ENCODE data around the gene CCDC180. TPM values are rescaled to one million over a fixed set of nuclear protein-coding genes. Genes with fewer than 3 reads are reported as not detected.

The CCDC180 gene
- total and polyA plus RNA-seq, 3 experiments from 2014 or later: 0.38 to 3.2 (median 1.6) TPM

DNA sequence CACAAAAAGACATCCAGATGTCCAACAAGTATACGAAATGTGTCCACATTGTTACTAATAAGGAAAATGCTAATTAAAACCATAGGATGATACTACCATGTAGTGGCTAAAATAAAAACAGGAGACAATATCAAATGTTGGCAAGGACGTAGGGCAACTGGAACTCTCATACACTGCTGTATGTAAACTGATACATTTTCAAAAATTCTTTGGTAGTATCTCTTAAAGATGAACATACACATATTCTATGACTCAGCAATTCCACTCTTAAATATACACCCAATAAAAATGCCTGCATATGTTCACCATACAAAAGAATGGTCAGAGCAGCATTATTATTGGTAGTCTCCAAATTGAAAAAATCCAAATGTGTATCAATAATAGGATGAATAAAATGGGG is 2.9 kb upstream of the CCDC180 start:
- H3K27me3 Mint-ChIP-seq: peaks cover 0 to 11% of the 10 kb centered on the region in 2 donors
- no peak overlapping the region for H3K27ac ChIP-seq (ENCODE audit: low read depth, low read length)
- H3K9me3 Mint-ChIP-seq: peaks cover 2 to 15% (median 10%) of the 10 kb centered on the region in 5 donors
- H3K4me1 ChIP-seq (ENCODE audit: insufficient read depth, low read length): no peaks in the 10 kb centered on the region
- no peaks in the 10 kb centered on the region for H3K36me3 ChIP-seq (ENCODE audit: insufficient read depth, low read length)
- H3K4me3 ChIP-seq (ENCODE audit: low read length): no peak overlapping the region
- H3K27ac Mint-ChIP-seq: no peak overlapping the region
- H3K4me1 Mint-ChIP-seq: no peaks in the 10 kb centered on the region
- CTCF ChIA-PET: no interaction called here
- no peaks in the 10 kb centered on the region for H3K27me3 ChIP-seq (ENCODE audit: insufficient read depth, low read length, poor library complexity, severe bottlenecking)
- no peak for DNase-seq
- H3K9me3 ChIP-seq (ENCODE audit: low read length): no peaks in the 10 kb centered on the region
- peaks cover 0 to 4% (median 4%) of the 10 kb centered on the region in 3 donors for H3K36me3 Mint-ChIP-seq
- POLR2A ChIA-PET: no interaction called here
- no peak overlapping the region for H3K4me3 Mint-ChIP-seq

GRCh38 chr9:97305501-97306298 is 1.8 kb upstream of the CCDC180 start:
- Histone ChIP-seq H3K9me3 (ENCODE audit: low read length) (no peaks in the 10 kb centered on the region), H3K27ac (ENCODE audit: low read depth, low read length) (no peak overlapping the region), H3K36me3 (ENCODE audit: insufficient read depth, low read length) (no peaks in the 10 kb centered on the region), H3K27me3 (ENCODE audit: insufficient read depth, low read length, poor library complexity, severe bottlenecking) (no peaks in the 10 kb centered on the region), H3K4me3 (ENCODE audit: low read length) (no peak overlapping the region), H3K4me1 (ENCODE audit: insufficient read depth, low read length) (no peaks in the 10 kb centered on the region)
- POLR2A ChIA-PET: no interaction called here
- CTCF ChIA-PET: no interaction called here
- no peak overlapping the region for H3K4me3 Mint-ChIP-seq
- peaks cover 2 to 15% (median 9%) of the 10 kb centered on the region in 5 donors for H3K9me3 Mint-ChIP-seq
- H3K27me3 Mint-ChIP-seq: peaks cover 0 to 11% of the 10 kb centered on the region in 2 donors
- no peaks in the 10 kb centered on the region for H3K4me1 Mint-ChIP-seq
- H3K27ac Mint-ChIP-seq: no peak overlapping the region
- H3K36me3 Mint-ChIP-seq: peaks cover 0 to 14% (median 6%) of the 10 kb centered on the region in 3 donors
- DNase-seq: no peak

- peaks cover 0 to 20% (median 7%) of the 10 kb centered on the region in 3 donors for H3K36me3 Mint-ChIP-seq
- no peak overlapping the region for H3K27ac ChIP-seq (ENCODE audit: low read depth, low read length)
- ChIA-PET POLR2A (no interaction called here), CTCF (no interaction called here)
- no peaks in the 10 kb centered on the region for H3K27me3 ChIP-seq (ENCODE audit: insufficient read depth, low read length, poor library complexity, severe bottlenecking)
- no peak overlapping the region for H3K27ac Mint-ChIP-seq
- no peaks in the 10 kb centered on the region for H3K9me3 ChIP-seq (ENCODE audit: low read length)
- peaks cover 0 to 11% of the 10 kb centered on the region in 2 donors for H3K27me3 Mint-ChIP-seq
- H3K4me1 Mint-ChIP-seq: no peaks in the 10 kb centered on the region
- no peak for DNase-seq
- peaks cover 0 to 12% (median 9%) of the 10 kb centered on the region in 5 donors for H3K9me3 Mint-ChIP-seq
- no peak overlapping the region for H3K4me3 Mint-ChIP-seq
- no peaks in the 10 kb centered on the region for H3K4me1 ChIP-seq (ENCODE audit: insufficient read depth, low read length)
- H3K36me3 ChIP-seq (ENCODE audit: insufficient read depth, low read length): no peaks in the 10 kb centered on the region
- H3K4me3 ChIP-seq (ENCODE audit: low read length): no peak overlapping the region
Measured at GRCh38 chr9:97307091-97307490, 368 bp upstream of the CCDC180 start.

- peaks cover 0 to 7% (median 4%) of the 10 kb centered on the region in 5 donors for H3K9me3 Mint-ChIP-seq
Measured at GRCh38 chr9:97309260-97309659, 1.8 kb downstream of the CCDC180 start.

DNA sequence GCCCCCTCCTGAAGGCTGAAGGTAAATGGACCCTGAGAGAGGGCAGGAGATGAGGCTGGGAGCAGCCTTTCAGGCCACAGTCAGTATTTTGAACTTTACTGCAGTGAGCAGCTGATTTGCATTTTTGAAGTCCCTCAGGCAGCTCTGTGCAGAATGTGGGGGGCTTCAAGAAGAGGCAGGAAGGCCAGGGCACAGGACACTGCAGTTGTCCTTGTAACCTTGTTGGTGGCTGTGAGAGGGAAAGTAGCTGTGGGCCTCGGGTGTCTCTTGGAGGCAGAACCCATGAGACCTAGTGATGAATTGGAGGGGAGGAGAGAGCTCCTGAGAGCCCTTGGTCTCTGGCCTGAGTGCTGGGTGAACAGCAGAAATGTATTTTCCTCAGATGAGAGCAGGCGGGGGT is 2.6 kb downstream of the CCDC180 start:
- Histone ChIP-seq H3K4me1 (ENCODE audit: insufficient read depth, low read length) (no peaks in the 10 kb centered on the region), H3K36me3 (ENCODE audit: insufficient read depth, low read length) (no peaks in the 10 kb centered on the region), H3K27ac (ENCODE audit: low read depth, low read length) (no peak overlapping the region), H3K9me3 (ENCODE audit: low read length) (no peaks in the 10 kb centered on the region), H3K4me3 (ENCODE audit: low read length) (no peak overlapping the region), H3K27me3 (ENCODE audit: insufficient read depth, low read length, poor library complexity, severe bottlenecking) (no peaks in the 10 kb centered on the region)
- Mint-ChIP-seq H3K27me3 (peaks cover 0 to 3% of the 10 kb centered on the region in 2 donors), H3K36me3 (peaks cover 0 to 45% (median 9%) of the 10 kb centered on the region in 3 donors), H3K4me1 (no peaks in the 10 kb centered on the region), H3K4me3 (no peak overlapping the region), H3K27ac (no peak overlapping the region), H3K9me3 (peaks cover 0 to 3% (median 0%) of the 10 kb centered on the region in 5 donors)
- DNase-seq: no peak
- POLR2A ChIA-PET: no interaction called here
- CTCF ChIA-PET: no interaction called here

More at GRCh38 chr9:97309260-97309659, 1.8 kb downstream of the CCDC180 start:
- no peaks in the 10 kb centered on the region for H3K9me3 ChIP-seq (ENCODE audit: low read length)
- H3K27me3 Mint-ChIP-seq: peaks cover 0 to 7% of the 10 kb centered on the region in 2 donors
- H3K27ac ChIP-seq (ENCODE audit: low read depth, low read length): no peak overlapping the region
- peak overlapping the region in 1 of 8 donors; percentile 19 for H3K27ac Mint-ChIP-seq
- DNase-seq: no peak
- H3K4me1 ChIP-seq (ENCODE audit: insufficient read depth, low read length): no peaks in the 10 kb centered on the region
- H3K4me3 ChIP-seq (ENCODE audit: low read length): no peak overlapping the region
- H3K4me1 Mint-ChIP-seq: no peaks in the 10 kb centered on the region
- no peaks in the 10 kb centered on the region for H3K36me3 ChIP-seq (ENCODE audit: insufficient read depth, low read length)
- H3K36me3 Mint-ChIP-seq: peaks cover 0 to 39% (median 9%) of the 10 kb centered on the region in 3 donors
- no peaks in the 10 kb centered on the region for H3K27me3 ChIP-seq (ENCODE audit: insufficient read depth, low read length, poor library complexity, severe bottlenecking)
- ChIA-PET CTCF (no interaction called here), POLR2A (no interaction called here)
- no peak overlapping the region for H3K4me3 Mint-ChIP-seq

- no peak overlapping the region for H3K27ac ChIP-seq (ENCODE audit: low read depth, low read length)
- ChIA-PET POLR2A (no interaction called here), CTCF (no interaction called here)
- Mint-ChIP-seq H3K4me1 (no peaks in the 10 kb centered on the region), H3K4me3 (no peak overlapping the region), H3K36me3 (peaks cover 0 to 53% (median 13%) of the 10 kb centered on the region in 3 donors), H3K27ac (no peak overlapping the region), H3K9me3 (no peaks in the 10 kb centered on the region), H3K27me3 (no peaks in the 10 kb centered on the region)
- H3K9me3 ChIP-seq (ENCODE audit: low read length): no peaks in the 10 kb centered on the region
- no peaks in the 10 kb centered on the region for H3K36me3 ChIP-seq (ENCODE audit: insufficient read depth, low read length)
- H3K4me3 ChIP-seq (ENCODE audit: low read length): no peak overlapping the region
- H3K27me3 ChIP-seq (ENCODE audit: insufficient read depth, low read length, poor library complexity, severe bottlenecking): no peaks in the 10 kb centered on the region
- no peaks in the 10 kb centered on the region for H3K4me1 ChIP-seq (ENCODE audit: insufficient read depth, low read length)
- DNase-seq: no peak
Measured at GRCh38 chr9:97310896-97311295, 3.4 kb downstream of the CCDC180 start.

- Histone ChIP-seq H3K27me3 (ENCODE audit: insufficient read depth, low read length, poor library complexity, severe bottlenecking) (no peaks in the 10 kb centered on the region), H3K27ac (ENCODE audit: low read depth, low read length) (no peak overlapping the region), H3K36me3 (ENCODE audit: insufficient read depth, low read length) (no peaks in the 10 kb centered on the region), H3K4me1 (ENCODE audit: insufficient read depth, low read length) (no peaks in the 10 kb centered on the region), H3K4me3 (ENCODE audit: low read length) (no peak overlapping the region), H3K9me3 (ENCODE audit: low read length) (no peaks in the 10 kb centered on the region)
- CTCF ChIA-PET: no interaction called here
- H3K4me3 Mint-ChIP-seq: no peak overlapping the region
- no peaks in the 10 kb centered on the region for H3K27me3 Mint-ChIP-seq
- POLR2A ChIA-PET: no interaction called here
- no peaks in the 10 kb centered on the region for H3K9me3 Mint-ChIP-seq
- H3K36me3 Mint-ChIP-seq: peaks cover 0 to 64% (median 13%) of the 10 kb centered on the region in 3 donors
- no peaks in the 10 kb centered on the region for H3K4me1 Mint-ChIP-seq
- no peak for DNase-seq
- no peak overlapping the region for H3K27ac Mint-ChIP-seq
Measured at GRCh38 chr9:97311798-97312500, 4.5 kb downstream of the CCDC180 start.

DNA sequence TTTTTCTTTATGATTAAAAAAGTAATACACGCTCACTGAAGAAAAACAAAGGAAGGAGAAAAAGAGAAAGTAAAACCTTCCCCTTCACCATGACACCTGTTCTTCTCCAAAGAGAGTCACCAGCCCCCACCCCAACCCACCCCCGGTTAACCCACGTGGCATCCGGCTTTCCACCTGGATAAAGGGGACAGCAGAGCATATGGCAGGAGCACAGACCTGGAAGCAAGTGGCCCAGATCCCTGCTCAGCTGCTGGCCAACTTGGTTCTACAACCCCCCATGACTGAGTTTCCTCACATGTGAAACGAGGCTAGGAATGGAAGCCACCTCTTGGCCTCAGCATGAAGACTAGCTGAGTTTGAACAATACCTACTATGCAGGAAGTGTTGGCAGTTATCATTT is 5.1 kb downstream of the CCDC180 start:
- peaks cover 0 to 69% (median 17%) of the 10 kb centered on the region in 3 donors for H3K36me3 Mint-ChIP-seq
- ChIA-PET CTCF (no interaction called here), POLR2A (no interaction called here)
- H3K4me1 Mint-ChIP-seq: no peaks in the 10 kb centered on the region
- Histone ChIP-seq H3K27ac (ENCODE audit: low read depth, low read length) (no peak overlapping the region), H3K4me3 (ENCODE audit: low read length) (no peak overlapping the region), H3K4me1 (ENCODE audit: insufficient read depth, low read length) (no peaks in the 10 kb centered on the region), H3K9me3 (ENCODE audit: low read length) (no peaks in the 10 kb centered on the region), H3K27me3 (ENCODE audit: insufficient read depth, low read length, poor library complexity, severe bottlenecking) (no peaks in the 10 kb centered on the region), H3K36me3 (ENCODE audit: insufficient read depth, low read length) (peaks cover 2% of the 10 kb centered on the region)
- no peak overlapping the region for H3K4me3 Mint-ChIP-seq
- DNase-seq: no peak
- no peaks in the 10 kb centered on the region for H3K27me3 Mint-ChIP-seq
- H3K27ac Mint-ChIP-seq: no peak overlapping the region
- H3K9me3 Mint-ChIP-seq: no peaks in the 10 kb centered on the region

Data from CD8-positive, alpha-beta memory T cell (primary cell).